Measurements from ENCODE around the gene SEMA7A.
"Not testable (repeated sequence)": the region's sequence is repeated elsewhere in the genome, so short reads cannot be mapped to it uniquely, and the experiment has no call there.

SEMA7A gene

GRCh38 chr15:74399511-74400312 lies 34.0 kb downstream of the SEMA7A start:
- no peak for DNase-seq

GRCh38 chr15:74399100-74399499 lies 34.7 kb downstream of the SEMA7A start:
- DNase-seq = no peak

- no peak for DNase-seq
Measured at GRCh38 chr15:74398183-74398582, 35.6 kb downstream of the SEMA7A start.

GRCh38 chr15:74397239-74398068 lies 36.3 kb downstream of the SEMA7A start:
- no peak for DNase-seq

GRCh38 chr15:74396445-74397238 lies 37.1 kb downstream of the SEMA7A start:
- no peak for DNase-seq

GRCh38 chr15:74396146-74396438 lies 37.7 kb downstream of the SEMA7A start:
- no peak for DNase-seq

- DNase-seq = no peak
Measured at GRCh38 chr15:74395319-74396145, 38.2 kb downstream of the SEMA7A start.

- DNase-seq = no peak
Measured at GRCh38 chr15:74394090-74394846, 39.5 kb downstream of the SEMA7A start.

GRCh38 chr15:74393423-74393822 lies 40.3 kb downstream of the SEMA7A start:
- no peak for DNase-seq

GRCh38 chr15:74392902-74393301 lies 40.9 kb downstream of the SEMA7A start:
- DNase-seq = no peak

- peak; percentile 81 for DNase-seq
Measured at GRCh38 chr15:74392451-74392830, 41.3 kb downstream of the SEMA7A start.

GRCh38 chr15:74391582-74392450 lies 41.9 kb downstream of the SEMA7A start:
- DNase-seq = no peak

GRCh38 chr15:74390647-74391288 lies 43.0 kb downstream of the SEMA7A start:
- no peak for DNase-seq

- not testable (repeated sequence) for DNase-seq
Measured at GRCh38 chr15:74390049-74390646, 43.6 kb downstream of the SEMA7A start.

GRCh38 chr15:74389241-74390048 lies 44.3 kb downstream of the SEMA7A start:
- no peak for DNase-seq

- DNase-seq = no peak
Measured at GRCh38 chr15:74388363-74388951, 45.3 kb downstream of the SEMA7A start.

- no peak for DNase-seq
Measured at GRCh38 chr15:74387621-74388362, 46.0 kb downstream of the SEMA7A start.

- DNase-seq = no peak
Measured at GRCh38 chr15:74387141-74387541, 46.6 kb downstream of the SEMA7A start.

All from femur (tissue), 1 donor.